K562 (cell line): Measurements from ENCODE around the gene THUMPD2. TPM values are rescaled to one million over a fixed set of nuclear protein-coding genes. Genes with fewer than 3 reads are reported as not detected.

Experiments
- ATAC-seq: fragments of 200-7000 bp; cut with Tn5 transposase; 3 replicates; pipeline ENCODE4 v1.9.1; 2020; ENCODE audit warnings: moderate library complexity
- BruUV-seq: library from RNA; stranded (reverse); fragments of 400-500 nt; replicated peaks from 2 replicates; lab custom pipeline; 2021; lab: Mats Ljungman, UMichigan
- CTCF ChIA-PET: fragments of 300-600 bp; formaldehyde crosslinking; extraction: SDS; loops from one replicate; lab custom pipeline; 2021; ENCODE audit warnings: low intra/inter-chr PET ratio; lab: Yijun Ruan, JAX
- POLR2A ChIA-PET: fragments of 300-600, 350-650 bp; sonication (Branson Sonifier 250); formaldehyde crosslinking; extraction: SDS; loops from one replicate; lab custom pipeline; 2021; ENCODE audit warnings: antibody characterized with exemption, inconsistent platforms; lab: Yijun Ruan, JAX
- DNase-seq, 4 experiments: peaks; one replicate each; pipeline versions ENCODE4 v3.0.0 to v3.0.0-alpha.2; 2011 to 2018; ENCODE audit warnings: low spot score in 3 of 4, mixed read lengths in 3 of 4; ENCODE audit errors: extremely low read depth in 1 of 4
- FAIRE-seq: peaks from 2 replicates; lab custom pipeline; 2011; peaks lifted over from hg19 to GRCh38; lab: Jason Lieb, UNC
- H2AFZ ChIP-seq: 2 replicates; pipeline ENCODE4 v1.6.0; 2011; ENCODE audit warnings: low read depth, low read length, control low read depth, inconsistent platforms
- H3K27ac ChIP-seq: fragments of 200-600 bp; 3 replicates; pipeline ENCODE4 v1.8.0; 2011; ENCODE audit warnings: low read depth, mild to moderate bottlenecking, control low read depth, inconsistent platforms, low read length, moderate library complexity, mixed read lengths; ENCODE audit errors: extremely low read depth
- H3K27me3 ChIP-seq, 2 experiments: fragments of 300-600 bp in 1 of 2; 2 replicates in 1 of 2; 3 replicates in 1 of 2; pipeline versions ENCODE4 v1.6.0 to v1.8.0; 2011; ENCODE audit warnings: inconsistent platforms in 2 of 2, low read length in 2 of 2, mild to moderate bottlenecking in 1 of 2, mixed read lengths in 1 of 2, moderate library complexity in 1 of 2; ENCODE audit not compliant: control insufficient read depth in 2 of 2, insufficient read depth in 2 of 2
- H3K36me3 ChIP-seq: fragments of 300-600 bp; 3 replicates; pipeline ENCODE4 v1.8.0; 2011; ENCODE audit warnings: mild to moderate bottlenecking, low read length, inconsistent platforms; ENCODE audit not compliant: control insufficient read depth, insufficient read depth
- H3K4me1 ChIP-seq, 2 experiments: fragments of 200-600 bp in 1 of 2; replicated peaks in 1 of 2; 2 replicates in 1 of 2; 3 replicates in 1 of 2; pipeline versions ENCODE4 v1.5.1 to v1.8.0; 2011; ENCODE audit warnings: inconsistent platforms in 2 of 2, low read length in 2 of 2, mild to moderate bottlenecking in 1 of 2, mixed read lengths in 1 of 2, moderate library complexity in 1 of 2; ENCODE audit not compliant: control insufficient read depth in 2 of 2, insufficient read depth in 2 of 2
- H3K4me2 ChIP-seq: 2 replicates; pipeline ENCODE4 v1.6.1; 2011; ENCODE audit warnings: low read length, control low read depth, inconsistent platforms, mixed read lengths; ENCODE audit not compliant: insufficient read depth
- H3K4me3 ChIP-seq: fragments of 200-600 bp; sonication (generic), shearing (Covaris generic); 2 replicates; pipeline ENCODE4 v1.5.1; 2016; ENCODE audit warnings: control low read depth, inconsistent platforms
- H3K79me2 ChIP-seq: fragments of 200-600 bp; 3 replicates; pipeline ENCODE4 v1.8.0; 2011; ENCODE audit warnings: low read length, inconsistent platforms; ENCODE audit not compliant: control insufficient read depth, insufficient read depth
- H3K9ac ChIP-seq, 2 experiments: 2 replicates each; pipeline versions ENCODE4 v1.6.0 to v1.6.1; 2011; ENCODE audit warnings: low read depth in 2 of 2, low read length in 2 of 2, control low read depth in 1 of 2, inconsistent platforms in 1 of 2, mild to moderate bottlenecking in 1 of 2, mixed read lengths in 1 of 2; ENCODE audit not compliant: insufficient read depth in 1 of 2
- H3K9me1 ChIP-seq: one replicate; pipeline ENCODE4 v1.6.0; 2011; ENCODE audit warnings: inconsistent platforms, mild to moderate bottlenecking, low read length, moderate library complexity; ENCODE audit not compliant: control insufficient read depth, insufficient read depth
- H3K9me3 ChIP-seq: replicated peaks from 2 replicates; pipeline ENCODE4 v1.5.1; 2011; ENCODE audit warnings: low read depth, low read length, inconsistent platforms; ENCODE audit not compliant: control insufficient read depth, insufficient read depth
- H4K20me1 ChIP-seq: replicated peaks from 2 replicates; pipeline ENCODE4 v1.6.1; 2011; ENCODE audit warnings: low read length, inconsistent platforms, mixed read lengths; ENCODE audit not compliant: control insufficient read depth, insufficient read depth
- CEBPB ChIP-seq: fragments of 450-650 bp; IDR thresholded peaks from 2 replicates; pipeline ENCODE4 v1.6.1; 2016; ENCODE audit warnings: missing genetic modification characterization, missing compliant biosample characterization
- GATAD2A ChIP-seq: fragments of 450-650 bp; IDR thresholded peaks from 2 replicates; pipeline ENCODE4 v1.6.1; 2017
- HDAC3 ChIP-seq: fragments of 450-650 bp; IDR thresholded peaks from 2 replicates; pipeline ENCODE4 v1.6.1; 2018; ENCODE audit warnings: borderline replicate concordance, mild to moderate bottlenecking, moderate library complexity; ENCODE audit not compliant: partially characterized antibody
- IRF2 ChIP-seq: sonication (generic); formaldehyde crosslinking; IDR thresholded peaks from 2 replicates; pipeline ENCODE4 v1.8.1; 2022; ENCODE audit warnings: mild to moderate bottlenecking, missing genetic modification reagents
- KDM1A ChIP-seq, 2 experiments: fragments of 450-650 bp; IDR thresholded peaks; 2 replicates each; pipeline ENCODE4 v1.6.1; 2016; ENCODE audit warnings: mild to moderate bottlenecking in 2 of 2
- L3MBTL2 ChIP-seq: fragments of 450-650 bp; IDR thresholded peaks from 2 replicates; pipeline ENCODE4 v1.6.1; 2016; ENCODE audit warnings: mild to moderate bottlenecking, moderate library complexity
- MEIS2 ChIP-seq: fragments of 450-650 bp; IDR thresholded peaks from 2 replicates; pipeline ENCODE4 v1.6.1; 2014; ENCODE audit warnings: mild to moderate bottlenecking; ENCODE audit not compliant: partially characterized antibody
- NBN ChIP-seq: fragments of 450-650 bp; IDR thresholded peaks from 2 replicates; pipeline ENCODE4 v1.6.1; 2016; ENCODE audit warnings: low read depth, mild to moderate bottlenecking
- NELFE ChIP-seq: IDR thresholded peaks from 2 replicates; pipeline ENCODE4 v1.6.1; 2011; ENCODE audit warnings: mild to moderate bottlenecking; ENCODE audit not compliant: insufficient read depth, insufficient read length
- SMAD3 ChIP-seq: fragments of 450-650 bp; formaldehyde crosslinking; conservative IDR thresholded peaks from 2 replicates; pipeline ENCODE4 v1.4.0; 2020; ENCODE audit warnings: mild to moderate bottlenecking
- ZC3H4 ChIP-seq: sonication (generic); formaldehyde crosslinking; IDR thresholded peaks from 2 replicates; pipeline ENCODE4 v1.9.0; 2021; ENCODE audit warnings: missing genetic modification reagents, borderline replicate concordance
- ZKSCAN1 ChIP-seq: fragments of 150-350 bp; IDR thresholded peaks from 2 replicates; pipeline ENCODE4 v1.6.1; 2016; ENCODE audit warnings: low read depth, low read length
- ZNF134 ChIP-seq: fragments of 250-450 bp; sonication (Bioruptor Pico); conservative IDR thresholded peaks from 2 replicates; pipeline ENCODE4 v1.4.0; 2020
- WGBS: fragments of 100-300 bp; shearing (Covaris generic); methylation state at CpG from one replicate; pipeline ENCODE4 v1.1.6; 2016; ENCODE audit warnings: low coverage, mixed read lengths; ENCODE audit not compliant: insufficient coverage; ENCODE audit errors: missing lambda C conversion rate; 5-methylcytosine and 5-hydroxymethylcytosine counted together
- in situ Hi-C: fragments of 300-500 bp; cut with MboI; formaldehyde crosslinking; loops from 4 replicates; pipeline ENCODE4 v1.15.0; 2018; ENCODE audit warnings: inconsistent platforms, mixed read lengths
- intact Hi-C: fragments of 100-400 bp; cut with micrococcal nuclease; formaldehyde crosslinking; loops from 2 replicates; pipeline ENCODE4 v1.14.2; 2022
- polyA plus RNA-seq, 8 experiments: library from polyadenylated mRNA; depleted of rRNA in 4 of 8; stranded (reverse) in 5 of 8; unstranded in 3 of 8; fragments of >200 nt; fragmentation: Nextera tagmentation in 2 of 8; fragmentation: Illumina TruSeq in 1 of 8; extraction: Ambion mirVana in 2 of 8; extraction: Trizol in 1 of 8; gene quantifications; 2 replicates each; pipeline versions ENCODE4 v1.2.1 to v1.2.3, GENCODE V29; 2011 to 2014; ENCODE audit warnings: inconsistent platforms in 1 of 8, missing spikeins in 1 of 8
- total RNA-seq, 7 experiments: library from RNA; depleted of rRNA in 6 of 7; stranded (reverse); fragments of >200 nt in 6 of 7; fragmentation: Illumina TruSeq in 2 of 7; extraction: Trizol in 2 of 7; gene quantifications; 2 replicates each; pipeline versions ENCODE4 v1.2.1 to v1.2.3, GENCODE V29; 2011 to 2021; ENCODE audit warnings: low replicate concordance in 1 of 7
- TF ChIP-seq, protein P1 (sequence below), 2 experiments: fragments of 450-650 bp in 1 of 2; sonication (generic) in 1 of 2; formaldehyde crosslinking in 1 of 2; IDR thresholded peaks; 2 replicates each; pipeline versions ENCODE4 v1.7.1 to v1.9.0; 2016 to 2022; ENCODE audit warnings: inconsistent platforms in 1 of 2, mild to moderate bottlenecking in 1 of 2, missing genetic modification reagents in 1 of 2

THUMPD2 gene
- total and polyA plus RNA-seq, 9 of the 15 experiments (the other 6 are each of a cell fraction or from before 2014, with no cell fraction given) = 9.6 to 40.4 (median 24.0) TPM

DNA sequence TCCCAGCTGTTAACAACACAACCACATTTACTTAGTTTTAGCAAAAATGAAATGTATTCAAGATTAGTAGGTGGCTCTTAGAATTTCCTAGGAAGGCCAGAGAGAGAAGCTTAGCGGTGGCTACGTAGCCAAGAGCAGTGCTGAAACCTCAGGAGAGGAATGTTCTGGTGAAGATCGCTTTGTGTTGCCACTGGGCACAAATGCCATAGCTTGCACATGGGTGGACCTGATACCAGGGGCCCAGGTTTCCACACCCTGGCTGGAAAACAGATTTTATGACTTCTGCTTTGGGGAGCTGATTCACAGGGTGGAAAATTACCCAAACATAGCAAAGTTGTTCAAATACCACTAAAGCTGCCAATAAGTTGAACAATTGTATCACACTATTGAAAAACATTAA, 43.4 kb downstream of the THUMPD2 start:
- H3K4me3 ChIP-seq = no peak overlapping the region
- ATAC-seq (no peak), FAIRE-seq (no peak), DNase-seq (no peak)
- H3K4me1 ChIP-seq = no peaks in the 10 kb centered on the region
- H3K36me3 ChIP-seq = peaks cover 73% of the 10 kb centered on the region
- intact Hi-C loops = no loop called here
- H3K9me3 ChIP-seq = no peaks in the 10 kb centered on the region
- H3K9ac ChIP-seq = no peak overlapping the region
- no peak overlapping the region for H3K4me2 ChIP-seq
- in situ Hi-C loops = no loop called here
- no TSS peak for BruUV-seq
- H2AFZ ChIP-seq = no peak overlapping the region
- POLR2A ChIA-PET = interaction anchor here (1.7 kb wide), 1 partner anchor 21 kb away, joined by 4 read pairs; no protein-coding TSS in a partner anchor
- H3K9me1 ChIP-seq = no peaks in the 10 kb centered on the region
- 91% methylated on average over 2 of the region's 3 CpGs for WGBS
- peaks cover 4% of the 10 kb centered on the region; the same call in 1 of the 2 replicates for H4K20me1 ChIP-seq
- CTCF ChIA-PET = no interaction called here
- no peak overlapping the region for H3K27ac ChIP-seq
- peaks cover 16% of the 10 kb centered on the region; the same call in 2 of the 3 replicates for H3K79me2 ChIP-seq
- no peaks in the 10 kb centered on the region for H3K27me3 ChIP-seq
- no peak for TF ChIP-seq NELFE
- TF ChIP-seq IRF2 (CRISPR knock-in tag) = no peak
- TF ChIP-seq ZC3H4 (CRISPR knock-in tag) = no peak
- TF ChIP-seq L3MBTL2 = no peak
- no peak for TF ChIP-seq GATAD2A
- no peak for TF ChIP-seq ZNF134
- TF ChIP-seq NBN = no peak
- no peak for TF ChIP-seq KDM1A (IDR thresholded peaks at IDR 0.05)
- TF ChIP-seq MEIS2 = no peak
- TF ChIP-seq ZKSCAN1 = no peak
- no peak for TF ChIP-seq SMAD3 (CRISPR knock-in tag)
- no peak for TF ChIP-seq CEBPB (tag)
- TF ChIP-seq, protein P1, sequence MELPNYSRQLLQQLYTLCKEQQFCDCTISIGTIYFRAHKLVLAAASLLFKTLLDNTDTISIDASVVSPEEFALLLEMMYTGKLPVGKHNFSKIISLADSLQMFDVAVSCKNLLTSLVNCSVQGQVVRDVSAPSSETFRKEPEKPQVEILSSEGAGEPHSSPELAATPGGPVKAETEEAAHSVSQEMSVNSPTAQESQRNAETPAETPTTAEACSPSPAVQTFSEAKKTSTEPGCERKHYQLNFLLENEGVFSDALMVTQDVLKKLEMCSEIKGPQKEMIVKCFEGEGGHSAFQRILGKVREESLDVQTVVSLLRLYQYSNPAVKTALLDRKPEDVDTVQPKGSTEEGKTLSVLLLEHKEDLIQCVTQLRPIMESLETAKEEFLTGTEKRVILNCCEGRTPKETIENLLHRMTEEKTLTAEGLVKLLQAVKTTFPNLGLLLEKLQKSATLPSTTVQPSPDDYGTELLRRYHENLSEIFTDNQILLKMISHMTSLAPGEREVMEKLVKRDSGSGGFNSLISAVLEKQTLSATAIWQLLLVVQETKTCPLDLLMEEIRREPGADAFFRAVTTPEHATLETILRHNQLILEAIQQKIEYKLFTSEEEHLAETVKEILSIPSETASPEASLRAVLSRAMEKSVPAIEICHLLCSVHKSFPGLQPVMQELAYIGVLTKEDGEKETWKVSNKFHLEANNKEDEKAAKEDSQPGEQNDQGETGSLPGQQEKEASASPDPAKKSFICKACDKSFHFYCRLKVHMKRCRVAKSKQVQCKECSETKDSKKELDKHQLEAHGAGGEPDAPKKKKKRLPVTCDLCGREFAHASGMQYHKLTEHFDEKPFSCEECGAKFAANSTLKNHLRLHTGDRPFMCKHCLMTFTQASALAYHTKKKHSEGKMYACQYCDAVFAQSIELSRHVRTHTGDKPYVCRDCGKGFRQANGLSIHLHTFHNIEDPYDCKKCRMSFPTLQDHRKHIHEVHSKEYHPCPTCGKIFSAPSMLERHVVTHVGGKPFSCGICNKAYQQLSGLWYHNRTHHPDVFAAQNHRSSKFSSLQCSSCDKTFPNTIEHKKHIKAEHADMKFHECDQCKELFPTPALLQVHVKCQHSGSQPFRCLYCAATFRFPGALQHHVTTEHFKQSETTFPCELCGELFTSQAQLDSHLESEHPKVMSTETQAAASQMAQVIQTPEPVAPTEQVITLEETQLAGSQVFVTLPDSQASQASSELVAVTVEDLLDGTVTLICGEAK (IDR thresholded peaks at IDR 0.05) = no peak
- TF ChIP-seq, protein P1 (CRISPR knock-in tag; IDR thresholded peaks at IDR 0.05) = no peak
- TF ChIP-seq HDAC3 = no peak
